Spinal cord (tissue), 10 donors: ENCODE results near the gene TIGAR. TPM values are rescaled to one million over a fixed set of nuclear protein-coding genes. Genes with fewer than 3 reads are reported as not detected.

Experiments
- DNase-seq, 6 donors: peaks; one replicate each; pipeline versions ENCODE4 v3.0.0 to v3.0.0-alpha.2; 2013 to 2015; ENCODE audit warnings: low spot score in 6 of 6, low read depth in 4 of 6
- H3K27ac ChIP-seq: one replicate; pipeline ENCODE4 v1.5.1; 2013; ENCODE audit warnings: low read depth, low read length, control low read depth
- H3K27me3 ChIP-seq: one replicate; pipeline ENCODE4 v1.6.1; 2013; ENCODE audit warnings: low read length; ENCODE audit not compliant: control insufficient read depth, insufficient read depth
- H3K36me3 ChIP-seq: one replicate; pipeline ENCODE4 v1.6.1; 2013; ENCODE audit warnings: low read length; ENCODE audit not compliant: control insufficient read depth, insufficient read depth
- H3K4me1 ChIP-seq: one replicate; pipeline ENCODE4 v1.6.1; 2013; ENCODE audit warnings: low read length; ENCODE audit not compliant: control insufficient read depth, insufficient read depth
- H3K4me3 ChIP-seq: one replicate; pipeline ENCODE4 v1.5.1; 2013; ENCODE audit warnings: low read depth, low read length, control low read depth
- H3K9me3 ChIP-seq: one replicate; pipeline ENCODE4 v1.6.1; 2013; ENCODE audit warnings: low read length; ENCODE audit not compliant: control insufficient read depth, insufficient read depth
- WGBS: methylation state at CpG from one replicate; pipeline ENCODE4 v1.1.5; 2013; ENCODE audit warnings: missing lambda C conversion rate; ENCODE audit not compliant: insufficient coverage; 5-methylcytosine and 5-hydroxymethylcytosine counted together
- polyA plus RNA-seq, 2 donors: library from polyadenylated mRNA; unstranded; fragments of 120-200 nt; gene quantifications; one replicate each; pipeline ENCODE4 v1.2.1, GENCODE V29; 2013; ENCODE audit not compliant: insufficient read length in 2 of 2
- total RNA-seq, 2 donors: library from RNA; depleted of rRNA in 1 of 2; stranded (reverse); fragments of 120-200 nt in 1 of 2; fragments of >200 nt in 1 of 2; gene quantifications; one replicate each; pipeline versions ENCODE4 v1.2.3 to v1.2.4, GENCODE V29; 2013 to 2014
- donor health status: healthy.

TIGAR gene
- total and polyA plus RNA-seq, 4 donors = 4.7 to 14.8 (median 13.3) TPM

- H3K4me3 ChIP-seq = no peak overlapping the region
- DNase-seq = peak in 1 of 6 donors; percentile 57
- WGBS = 70% methylated on average over 19 of the region's 20 CpGs
- no peaks in the 10 kb centered on the region for H3K27me3 ChIP-seq
- peaks cover 53% of the 10 kb centered on the region for H3K36me3 ChIP-seq
- no peak overlapping the region for H3K27ac ChIP-seq
- H3K9me3 ChIP-seq = no peaks in the 10 kb centered on the region
- H3K4me1 ChIP-seq = peaks cover 62% of the 10 kb centered on the region
Measured at GRCh38 chr12:4288296-4289131, 32.5 kb upstream of the TIGAR start.

- WGBS = 22% methylated on average over 18 of the region's 20 CpGs
- Histone ChIP-seq H3K4me1 (peaks cover 62% of the 10 kb centered on the region), H3K36me3 (peaks cover 46% of the 10 kb centered on the region), H3K4me3 (no peak overlapping the region), H3K27ac (no peak overlapping the region), H3K27me3 (no peaks in the 10 kb centered on the region), H3K9me3 (no peaks in the 10 kb centered on the region)
- peak in 2 of 6 donors; percentile 72 for DNase-seq
Measured at GRCh38 chr12:4289231-4289878, 31.7 kb upstream of the TIGAR start.

- Histone ChIP-seq H3K36me3 (peaks cover 39% of the 10 kb centered on the region), H3K4me1 (peaks cover 68% of the 10 kb centered on the region), H3K9me3 (no peaks in the 10 kb centered on the region), H3K4me3 (no peak overlapping the region), H3K27ac (no peak overlapping the region), H3K27me3 (no peaks in the 10 kb centered on the region)
- DNase-seq = peak in 2 of 6 donors; percentile 34 to 48
- WGBS = 64% methylated on average over 19 of the region's 28 CpGs
Measured at GRCh38 chr12:4289998-4290790, 30.8 kb upstream of the TIGAR start.

GRCh38 chr12:4292341-4293073, 28.5 kb upstream of the TIGAR start:
- WGBS = 51% methylated on average over 9 of the region's 16 CpGs
- H3K9me3 ChIP-seq = no peaks in the 10 kb centered on the region
- peak overlapping the region; percentile 18 for H3K27ac ChIP-seq
- H3K4me1 ChIP-seq = peaks cover 54% of the 10 kb centered on the region
- H3K27me3 ChIP-seq = no peaks in the 10 kb centered on the region
- peaks cover 30% of the 10 kb centered on the region for H3K36me3 ChIP-seq
- DNase-seq = peak in 3 of 6 donors; percentile 59 to 94 (median 85)
- no peak overlapping the region for H3K4me3 ChIP-seq

GRCh38 chr12:4293299-4293965, 27.6 kb upstream of the TIGAR start:
- DNase-seq = no peak
- 69% methylated on average over 10 of the region's 14 CpGs for WGBS
- Histone ChIP-seq H3K36me3 (peaks cover 30% of the 10 kb centered on the region), H3K27me3 (no peaks in the 10 kb centered on the region), H3K4me3 (no peak overlapping the region), H3K4me1 (peaks cover 47% of the 10 kb centered on the region), H3K27ac (peak overlapping the region; percentile 11), H3K9me3 (no peaks in the 10 kb centered on the region)

- WGBS = 20% methylated on average over 14 of the region's 16 CpGs
- H3K9me3 ChIP-seq = no peaks in the 10 kb centered on the region
- H3K4me3 ChIP-seq = no peak overlapping the region
- peak in 3 of 6 donors; percentile 76 to 89 (median 88) for DNase-seq
- H3K27me3 ChIP-seq = no peaks in the 10 kb centered on the region
- H3K4me1 ChIP-seq = peaks cover 41% of the 10 kb centered on the region
- peaks cover 26% of the 10 kb centered on the region for H3K36me3 ChIP-seq
- H3K27ac ChIP-seq = peak overlapping the region; percentile 11
Measured at GRCh38 chr12:4293966-4294505, 27.0 kb upstream of the TIGAR start.

GRCh38 chr12:4296751-4297150, 24.3 kb upstream of the TIGAR start:
- peaks cover 26% of the 10 kb centered on the region for H3K4me1 ChIP-seq
- no peak overlapping the region for H3K27ac ChIP-seq
- H3K36me3 ChIP-seq = peaks cover 18% of the 10 kb centered on the region
- WGBS = 88% methylated on average over 4 of the region's 6 CpGs
- no peaks in the 10 kb centered on the region for H3K9me3 ChIP-seq
- H3K27me3 ChIP-seq = no peaks in the 10 kb centered on the region
- DNase-seq = no peak
- H3K4me3 ChIP-seq = no peak overlapping the region

GRCh38 chr12:4297617-4298016, 23.4 kb upstream of the TIGAR start:
- no peak for DNase-seq
- H3K4me1 ChIP-seq = peaks cover 20% of the 10 kb centered on the region
- H3K27ac ChIP-seq = no peak overlapping the region
- peaks cover 17% of the 10 kb centered on the region for H3K36me3 ChIP-seq
- H3K4me3 ChIP-seq = no peak overlapping the region
- 94% methylated on average over 13 of the region's 13 CpGs for WGBS
- no peaks in the 10 kb centered on the region for H3K27me3 ChIP-seq
- no peaks in the 10 kb centered on the region for H3K9me3 ChIP-seq
